ENCODE measurements around the gene PAPSS1. TPM values are rescaled to one million over a fixed set of nuclear protein-coding genes. Genes with fewer than 3 reads are reported as not detected.

The PAPSS1 gene
- total RNA-seq, 1 experiment from 2014 or later: 83.6 TPM

DNA sequence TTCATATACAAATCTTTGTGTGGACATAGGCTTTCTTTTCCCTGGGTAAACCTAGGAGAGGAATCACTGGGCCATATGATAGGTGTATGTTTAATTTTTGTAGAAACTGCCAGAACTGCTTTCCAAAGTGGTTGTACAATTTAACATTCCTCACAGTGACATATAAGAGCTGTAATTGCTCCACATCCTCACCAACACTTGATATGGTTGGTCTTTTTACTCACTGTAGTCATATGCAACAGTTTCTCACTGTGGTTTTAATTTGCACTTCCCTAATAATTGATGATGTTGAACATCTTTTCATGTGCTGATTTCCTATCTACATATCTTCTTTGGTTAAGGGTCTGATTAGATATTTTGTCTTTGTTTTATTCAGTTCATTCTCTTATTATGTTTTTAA lies 24.5 kb upstream of the PAPSS1 start:
- no peak overlapping the region for H4K8ac ChIP-seq (replicated peaks; ENCODE audit: insufficient read length, low read depth, low read length)
- H2BK120ac ChIP-seq (ENCODE audit: low read depth, low read length, poor library complexity, severe bottlenecking): no peak overlapping the region
- H4K91ac ChIP-seq (ENCODE audit: insufficient read length, low read depth, low read length): no peak overlapping the region
- H2BK15ac ChIP-seq (ENCODE audit: low read depth, low read length): no peak overlapping the region
- H3K9me3 ChIP-seq (ENCODE audit: control insufficient read depth, low read depth, low read length): no peaks in the 10 kb centered on the region
- H2AK5ac ChIP-seq (ENCODE audit: insufficient read length, low read length): no peak overlapping the region
- no peak overlapping the region for H3K4me2 ChIP-seq (ENCODE audit: insufficient read depth, insufficient read length, low read length)
- Mint-ChIP-seq H3K36me3 (ENCODE audit: insufficient read depth in 1 of 3, low read depth in 3 of 3) (peaks cover 0 to 16% (median 2%) of the 10 kb centered on the region in 3 experiments; a peak in 4 of 7 replicates), H3K27ac (no peak overlapping the region), H3K9me3 (peaks cover 5 to 13% of the 10 kb centered on the region in 2 experiments; a peak in 4 of 5 replicates), H3K4me3 (no peak overlapping the region), H3K4me1 (peaks cover 9 to 11% of the 10 kb centered on the region in 2 experiments), H3K27me3 (ENCODE audit: low read depth) (0 out of 2 replicates have a peak, but pooled peaks cover 2% of the 10 kb centered on the region)
- H3K18ac ChIP-seq (ENCODE audit: insufficient read length, low read depth, low read length): no peak overlapping the region
- H2AFZ ChIP-seq (ENCODE audit: low read length): no peak overlapping the region
- H4K5ac ChIP-seq (ENCODE audit: insufficient read length, low read depth, low read length): no peak overlapping the region
- no peak overlapping the region for H3K9ac ChIP-seq (ENCODE audit: extremely low read depth, insufficient read length, low read length)
- TF ChIP-seq, protein P1, sequence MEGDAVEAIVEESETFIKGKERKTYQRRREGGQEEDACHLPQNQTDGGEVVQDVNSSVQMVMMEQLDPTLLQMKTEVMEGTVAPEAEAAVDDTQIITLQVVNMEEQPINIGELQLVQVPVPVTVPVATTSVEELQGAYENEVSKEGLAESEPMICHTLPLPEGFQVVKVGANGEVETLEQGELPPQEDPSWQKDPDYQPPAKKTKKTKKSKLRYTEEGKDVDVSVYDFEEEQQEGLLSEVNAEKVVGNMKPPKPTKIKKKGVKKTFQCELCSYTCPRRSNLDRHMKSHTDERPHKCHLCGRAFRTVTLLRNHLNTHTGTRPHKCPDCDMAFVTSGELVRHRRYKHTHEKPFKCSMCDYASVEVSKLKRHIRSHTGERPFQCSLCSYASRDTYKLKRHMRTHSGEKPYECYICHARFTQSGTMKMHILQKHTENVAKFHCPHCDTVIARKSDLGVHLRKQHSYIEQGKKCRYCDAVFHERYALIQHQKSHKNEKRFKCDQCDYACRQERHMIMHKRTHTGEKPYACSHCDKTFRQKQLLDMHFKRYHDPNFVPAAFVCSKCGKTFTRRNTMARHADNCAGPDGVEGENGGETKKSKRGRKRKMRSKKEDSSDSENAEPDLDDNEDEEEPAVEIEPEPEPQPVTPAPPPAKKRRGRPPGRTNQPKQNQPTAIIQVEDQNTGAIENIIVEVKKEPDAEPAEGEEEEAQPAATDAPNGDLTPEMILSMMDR (conservative IDR thresholded peaks at IDR 0.05): no peak
- H2BK5ac ChIP-seq (ENCODE audit: insufficient read length, low read length): no peak overlapping the region
- no peak overlapping the region for H3K27ac ChIP-seq (ENCODE audit: insufficient read length, low read depth, low read length)
- DNase-seq: no peak
- H3K79me2 ChIP-seq (ENCODE audit: insufficient read depth, low read length): no peaks in the 10 kb centered on the region
- H3K4ac ChIP-seq (ENCODE audit: low read depth, low read length): no peak overlapping the region
- H3K23ac ChIP-seq (ENCODE audit: insufficient read length, low read depth, low read length): no peak overlapping the region
- H3T11ph ChIP-seq (ENCODE audit: low read length): no peak overlapping the region
- no peak overlapping the region for H2BK12ac ChIP-seq (ENCODE audit: insufficient read length, low read depth, low read length)
- H3K56ac ChIP-seq (ENCODE audit: insufficient read length, low read depth, low read length): no peak overlapping the region
- H4K20me1 ChIP-seq (ENCODE audit: control insufficient read depth, insufficient read depth, insufficient read length): no peaks in the 10 kb centered on the region
- H3K14ac ChIP-seq (ENCODE audit: insufficient read depth, low read length): no peak overlapping the region
- no peaks in the 10 kb centered on the region for H3K23me2 ChIP-seq (ENCODE audit: insufficient read length, low read depth, low read length, poor library complexity, severe bottlenecking)
- H3K4me1 ChIP-seq (ENCODE audit: insufficient read depth, low read length): peaks cover 6% of the 10 kb centered on the region; the same call in 1 of the 2 replicates
- no peaks in the 10 kb centered on the region for H3K79me1 ChIP-seq (ENCODE audit: insufficient read depth, low read depth, low read length, poor library complexity, severe bottlenecking)
- H2BK20ac ChIP-seq (ENCODE audit: low read depth, low read length, poor library complexity, severe bottlenecking): no peak overlapping the region
- H3K27me3 ChIP-seq (ENCODE audit: insufficient read depth, low read length): no peaks in the 10 kb centered on the region

Measured in H9 (cell line).